ENCODE data around the gene TOP1. TPM values are rescaled to one million over a fixed set of nuclear protein-coding genes. Genes with fewer than 3 reads are reported as not detected.
"Not testable (repeated sequence)": the region's sequence is repeated elsewhere in the genome, so short reads cannot be mapped to it uniquely, and the experiment has no call there.

Gene TOP1
- total RNA-seq, 4 donors from 2014 or later, result 27.6 to 70.6 (median 40.4) TPM

DNA sequence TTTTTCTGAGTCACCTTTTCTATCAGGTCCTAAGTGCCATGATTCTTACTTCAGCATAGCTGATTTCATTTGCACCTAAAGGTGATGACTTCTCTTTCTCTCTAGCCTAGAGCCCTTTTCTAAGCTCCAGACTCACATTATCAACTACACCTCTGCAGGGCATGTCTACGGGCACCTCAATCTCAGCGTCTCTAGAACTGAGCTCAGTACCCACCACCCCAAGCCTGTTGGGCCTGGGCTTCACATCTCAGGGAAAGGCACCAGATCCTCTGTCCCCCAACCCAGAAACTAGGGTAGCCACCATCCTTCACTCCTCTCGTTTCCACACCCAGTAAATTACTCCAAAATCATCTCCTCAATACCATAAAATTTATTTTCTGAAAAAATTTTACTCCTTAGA is 98.1 kb downstream of the TOP1 start:
- TF ChIP-seq CTCF (IDR thresholded peaks at IDR 0.05), result no peak
- ATAC-seq (ENCODE audit: low FRiP score) (no peak), DNase-seq (ENCODE audit: low spot score) (no peak)

DNA sequence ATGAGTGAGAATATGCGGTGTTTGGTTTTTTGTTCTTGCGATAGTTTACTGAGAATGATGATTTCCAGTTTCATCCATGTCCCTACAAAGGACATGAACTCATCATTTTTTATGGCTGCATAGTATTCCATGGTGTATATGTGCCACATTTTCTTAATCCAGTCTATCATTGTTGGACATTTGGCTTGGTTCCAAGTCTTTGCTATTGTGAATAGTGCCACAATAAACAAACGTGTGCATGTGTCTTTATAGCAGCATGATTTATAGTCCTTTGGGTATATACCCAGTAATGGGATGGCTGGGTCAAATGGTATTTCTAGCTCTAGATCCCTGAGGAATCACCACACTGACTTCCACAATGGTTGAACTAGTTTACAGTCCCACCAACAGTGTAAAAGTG is 99.7 kb downstream of the TOP1 start:
- not testable (repeated sequence) for DNase-seq (ENCODE audit: low spot score); ATAC-seq (ENCODE audit: low FRiP score)

DNA sequence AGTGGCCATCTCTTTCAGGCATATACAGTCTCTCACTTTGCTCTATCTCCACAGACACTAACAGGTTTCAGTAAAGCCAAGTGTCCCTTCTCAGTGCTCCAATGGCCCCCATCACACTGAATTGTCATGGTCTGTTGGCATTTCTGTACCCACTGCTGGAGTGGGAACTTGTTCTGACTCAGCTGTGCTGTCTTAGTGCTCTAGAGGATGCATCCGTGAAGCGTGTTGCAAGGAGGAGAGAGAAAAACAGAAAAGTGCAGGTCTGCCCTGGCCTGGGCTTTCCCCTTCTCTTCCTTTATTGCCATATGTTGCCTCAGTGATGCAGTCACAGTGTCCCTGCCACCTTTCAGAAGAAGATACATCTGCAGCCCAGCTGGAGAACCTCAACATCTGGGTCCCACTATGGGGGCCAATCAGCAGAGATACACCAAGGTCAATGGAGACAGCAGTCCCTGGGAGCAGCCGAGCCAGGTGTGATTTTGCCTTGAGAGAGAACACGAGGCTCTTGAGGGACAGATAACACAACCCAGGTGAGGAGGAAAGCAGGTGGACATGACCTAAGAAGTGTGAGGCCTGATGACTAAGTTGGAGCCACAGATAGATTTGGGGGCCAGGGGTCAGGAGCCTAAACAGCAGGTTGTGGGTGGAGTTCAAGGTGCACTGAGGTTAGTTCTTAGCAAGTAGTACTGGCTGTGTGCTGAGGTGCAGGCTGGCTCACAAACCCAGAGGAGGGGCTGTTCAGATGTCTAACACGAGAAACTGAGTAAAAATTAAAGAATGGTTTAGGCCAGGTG is 103.2 kb downstream of the TOP1 start:
- ATAC-seq (ENCODE audit: low FRiP score) (no peak), DNase-seq (ENCODE audit: low spot score) (no peak)
- TF ChIP-seq CTCF (IDR thresholded peaks at IDR 0.05), result no peak

DNA sequence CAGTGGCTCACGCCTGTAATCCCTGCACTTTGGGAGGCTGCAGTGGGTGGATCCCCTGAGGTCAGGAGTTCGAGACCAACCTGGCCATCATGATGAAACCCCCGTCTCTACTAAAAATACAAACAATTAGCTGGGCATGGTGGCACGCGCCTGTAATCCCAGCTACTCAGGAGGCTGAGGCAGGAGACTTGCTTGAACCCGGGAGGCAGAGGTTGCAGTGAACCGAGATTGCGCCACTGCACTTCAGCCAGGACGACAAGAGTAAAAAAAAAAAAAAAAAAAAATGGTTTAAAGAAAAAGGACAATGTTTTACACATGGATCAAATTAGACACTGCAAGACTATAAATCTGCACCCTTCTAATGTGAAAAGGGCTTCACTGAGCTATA is 103.8 kb downstream of the TOP1 start:
- not testable (repeated sequence) for DNase-seq (ENCODE audit: low spot score); ATAC-seq (ENCODE audit: low FRiP score)

GRCh38 chr20:41133709-41134361 is 105.2 kb downstream of the TOP1 start:
- ATAC-seq (ENCODE audit: low FRiP score) (no peak), DNase-seq (ENCODE audit: low spot score) (no peak)
- no peak for TF ChIP-seq CTCF (IDR thresholded peaks at IDR 0.05)

- no peak for DNase-seq (ENCODE audit: low spot score)
- TF ChIP-seq CTCF (IDR thresholded peaks at IDR 0.05), result no peak
- no peak for ATAC-seq (ENCODE audit: low FRiP score)
Observed at GRCh38 chr20:41134362-41135186, 106.0 kb downstream of the TOP1 start.

DNA sequence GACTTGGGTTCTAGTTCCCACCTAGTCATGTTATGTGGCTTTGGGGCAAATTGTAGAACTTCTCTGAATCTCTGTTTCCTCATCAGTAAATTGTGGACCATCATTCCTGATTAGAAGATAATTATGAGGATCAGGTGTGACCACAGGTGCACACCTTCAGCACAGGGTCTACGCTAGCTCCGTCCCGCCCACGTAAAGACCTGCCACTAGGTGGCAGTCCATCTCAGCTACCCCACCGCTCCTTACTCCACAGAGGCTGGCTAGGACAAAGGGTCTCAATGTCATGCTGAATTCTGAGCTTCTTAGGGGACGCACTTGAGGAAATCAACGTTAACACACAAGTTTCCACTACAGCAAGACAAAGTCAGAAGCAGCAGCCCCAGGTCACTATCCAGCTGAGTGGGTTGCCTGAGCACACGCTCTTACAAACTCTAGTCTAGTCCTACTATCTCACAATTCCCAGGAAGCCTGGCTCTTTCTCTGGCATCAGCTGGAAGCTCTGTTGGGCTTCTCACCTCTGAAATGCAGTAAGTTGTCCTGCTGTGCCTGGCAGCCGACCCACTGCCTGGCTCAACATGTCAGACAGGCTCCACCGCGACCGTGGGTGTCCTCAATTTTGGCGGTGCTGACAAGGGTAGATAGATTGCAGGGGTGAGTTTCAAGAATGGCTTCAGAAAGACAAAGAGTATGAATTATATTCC is 106.7 kb downstream of the TOP1 start:
- no peak for DNase-seq (ENCODE audit: low spot score)
- TF ChIP-seq CTCF (IDR thresholded peaks at IDR 0.05), result no peak
- ATAC-seq (ENCODE audit: low FRiP score), result no peak

Data from omental fat pad (tissue), 4 donors.